Effector memory CD8-positive, alpha-beta T cell (primary cell): ENCODE data around the gene PRDM11.

Source experiments
- ATAC-seq: fragments of 150-1000 bp; cut with Tn5 transposase; replicated peaks from 2 replicates; pipeline ENCODE4 v1.10.0; 2021; ENCODE audit warnings: mild to moderate bottlenecking, moderate library complexity
- DNase-seq, 3 experiments: peaks; one replicate each; pipeline ENCODE4 v3.0.0; 2021
- H3K27ac Mint-ChIP-seq, 2 donors: one replicate each; pipeline ENCODE4 v1.8.0; 2022; ENCODE audit warnings: mild to moderate bottlenecking in 2 of 2, mixed read lengths in 2 of 2, moderate library complexity in 2 of 2
- H3K27me3 Mint-ChIP-seq, 2 donors: one replicate each; pipeline ENCODE4 v1.8.0; 2022; ENCODE audit warnings: mixed read lengths in 2 of 2
- H3K36me3 Mint-ChIP-seq: one replicate; pipeline ENCODE4 v1.8.0; 2022; ENCODE audit warnings: mild to moderate bottlenecking, moderate library complexity, mixed read lengths; ENCODE audit not compliant: insufficient read depth
- H3K4me1 Mint-ChIP-seq, 2 donors: one replicate each; pipeline ENCODE4 v1.8.0; 2022; ENCODE audit warnings: low read depth in 2 of 2, mixed read lengths in 2 of 2
- H3K4me3 Mint-ChIP-seq, 2 donors: one replicate each; pipeline ENCODE4 v1.8.0; 2022; ENCODE audit warnings: mild to moderate bottlenecking in 2 of 2, mixed read lengths in 2 of 2, moderate library complexity in 2 of 2
- H3K9me3 Mint-ChIP-seq, 2 donors: one replicate each; pipeline ENCODE4 v1.8.0; 2022; ENCODE audit warnings: mixed read lengths in 2 of 2

Gene PRDM11

GRCh38 chr11:45145379-45146071, 914 bp upstream of the PRDM11 start:
- H3K27ac Mint-ChIP-seq, result peak overlapping the region; percentile 93 to 97
- no peaks in the 10 kb centered on the region for H3K9me3 Mint-ChIP-seq
- ATAC-seq, result no peak
- H3K4me3 Mint-ChIP-seq, result peak overlapping the region; percentile 92 to 96
- H3K4me1 Mint-ChIP-seq, result peaks cover 25 to 27% of the 10 kb centered on the region in 2 donors
- peaks cover 9% of the 10 kb centered on the region for H3K36me3 Mint-ChIP-seq
- DNase-seq, result no peak
- H3K27me3 Mint-ChIP-seq, result no peaks in the 10 kb centered on the region

- no peaks in the 10 kb centered on the region for H3K27me3 Mint-ChIP-seq
- DNase-seq (peak; percentile 88 to 89 (median 88)), ATAC-seq (peak; percentile 96)
- H3K4me3 Mint-ChIP-seq, result peak overlapping the region; percentile 92 to 96
- H3K27ac Mint-ChIP-seq, result peak overlapping the region; percentile 81 to 93
- H3K9me3 Mint-ChIP-seq, result no peaks in the 10 kb centered on the region
- peaks cover 12% of the 10 kb centered on the region for H3K36me3 Mint-ChIP-seq
- peaks cover 34 to 36% of the 10 kb centered on the region in 2 donors for H3K4me1 Mint-ChIP-seq
Observed at GRCh38 chr11:45147017-45147728, 734 bp downstream of the PRDM11 start.

GRCh38 chr11:45147891-45148675, 1.6 kb downstream of the PRDM11 start:
- ATAC-seq (no peak), DNase-seq (no peak)
- peaks cover 38 to 45% of the 10 kb centered on the region in 2 donors for H3K4me1 Mint-ChIP-seq
- peak overlapping the region; percentile 92 to 96 for H3K4me3 Mint-ChIP-seq
- peaks cover 13% of the 10 kb centered on the region for H3K36me3 Mint-ChIP-seq
- peak overlapping the region; percentile 81 to 93 for H3K27ac Mint-ChIP-seq
- no peaks in the 10 kb centered on the region for H3K9me3 Mint-ChIP-seq
- H3K27me3 Mint-ChIP-seq, result no peaks in the 10 kb centered on the region

GRCh38 chr11:45149483-45150056, 3.1 kb downstream of the PRDM11 start:
- H3K27ac Mint-ChIP-seq, result no peak overlapping the region
- peaks cover 38 to 49% of the 10 kb centered on the region in 2 donors for H3K4me1 Mint-ChIP-seq
- DNase-seq, result no peak
- no peaks in the 10 kb centered on the region for H3K27me3 Mint-ChIP-seq
- no peaks in the 10 kb centered on the region for H3K9me3 Mint-ChIP-seq
- H3K36me3 Mint-ChIP-seq, result peaks cover 13% of the 10 kb centered on the region
- no peak for ATAC-seq
- H3K4me3 Mint-ChIP-seq, result no peak overlapping the region

GRCh38 chr11:45150301-45150700, 3.9 kb downstream of the PRDM11 start:
- Mint-ChIP-seq H3K27ac (no peak overlapping the region), H3K4me1 (peaks cover 40 to 51% of the 10 kb centered on the region in 2 donors), H3K36me3 (peaks cover 13% of the 10 kb centered on the region), H3K9me3 (no peaks in the 10 kb centered on the region), H3K4me3 (no peak overlapping the region), H3K27me3 (no peaks in the 10 kb centered on the region)
- DNase-seq, result no peak
- no peak for ATAC-seq

- ATAC-seq, result no peak
- no peaks in the 10 kb centered on the region for H3K9me3 Mint-ChIP-seq
- no peak overlapping the region for H3K27ac Mint-ChIP-seq
- no peak overlapping the region for H3K4me3 Mint-ChIP-seq
- no peaks in the 10 kb centered on the region for H3K27me3 Mint-ChIP-seq
- DNase-seq, result no peak
- peaks cover 36 to 51% of the 10 kb centered on the region in 2 donors for H3K4me1 Mint-ChIP-seq
- H3K36me3 Mint-ChIP-seq, result peaks cover 11% of the 10 kb centered on the region
Observed at GRCh38 chr11:45150943-45151342, 4.5 kb downstream of the PRDM11 start.

GRCh38 chr11:45151362-45151982, 5.0 kb downstream of the PRDM11 start:
- no peaks in the 10 kb centered on the region for H3K9me3 Mint-ChIP-seq
- H3K27me3 Mint-ChIP-seq, result no peaks in the 10 kb centered on the region
- H3K27ac Mint-ChIP-seq, result peak overlapping the region; percentile 19 to 21
- no peak for DNase-seq
- H3K4me1 Mint-ChIP-seq, result peaks cover 37 to 50% of the 10 kb centered on the region in 2 donors
- H3K36me3 Mint-ChIP-seq, result peaks cover 6% of the 10 kb centered on the region
- no peak overlapping the region for H3K4me3 Mint-ChIP-seq
- ATAC-seq, result no peak

GRCh38 chr11:45152740-45153595, 6.5 kb downstream of the PRDM11 start:
- Mint-ChIP-seq H3K9me3 (no peaks in the 10 kb centered on the region), H3K27me3 (no peaks in the 10 kb centered on the region), H3K4me1 (peaks cover 41 to 52% of the 10 kb centered on the region in 2 donors), H3K27ac (no peak overlapping the region), H3K4me3 (no peak overlapping the region), H3K36me3 (peaks cover 7% of the 10 kb centered on the region)
- DNase-seq (no peak), ATAC-seq (no peak)

- peaks cover 15% of the 10 kb centered on the region for H3K36me3 Mint-ChIP-seq
- ATAC-seq (no peak), DNase-seq (no peak)
- peaks cover 37 to 46% of the 10 kb centered on the region in 2 donors for H3K4me1 Mint-ChIP-seq
- H3K9me3 Mint-ChIP-seq, result no peaks in the 10 kb centered on the region
- H3K27me3 Mint-ChIP-seq, result no peaks in the 10 kb centered on the region
- H3K27ac Mint-ChIP-seq, result peak overlapping the region; percentile 2 to 73
- H3K4me3 Mint-ChIP-seq, result no peak overlapping the region
Observed at GRCh38 chr11:45154276-45154675, 7.8 kb downstream of the PRDM11 start.

- H3K4me3 Mint-ChIP-seq, result no peak overlapping the region
- no peaks in the 10 kb centered on the region for H3K27me3 Mint-ChIP-seq
- ATAC-seq, result no peak
- H3K36me3 Mint-ChIP-seq, result peaks cover 16% of the 10 kb centered on the region
- peaks cover 37 to 45% of the 10 kb centered on the region in 2 donors for H3K4me1 Mint-ChIP-seq
- no peak overlapping the region for H3K27ac Mint-ChIP-seq
- no peak for DNase-seq
- no peaks in the 10 kb centered on the region for H3K9me3 Mint-ChIP-seq
Observed at GRCh38 chr11:45155058-45155551, 8.7 kb downstream of the PRDM11 start.

- no peaks in the 10 kb centered on the region for H3K27me3 Mint-ChIP-seq
- ATAC-seq, result no peak
- H3K27ac Mint-ChIP-seq, result peak overlapping the region in 1 of 2 donors; percentile 56
- H3K9me3 Mint-ChIP-seq, result no peaks in the 10 kb centered on the region
- no peak for DNase-seq
- peaks cover 16% of the 10 kb centered on the region for H3K36me3 Mint-ChIP-seq
- no peak overlapping the region for H3K4me3 Mint-ChIP-seq
- peaks cover 32 to 42% of the 10 kb centered on the region in 2 donors for H3K4me1 Mint-ChIP-seq
Observed at GRCh38 chr11:45155627-45156180, 9.3 kb downstream of the PRDM11 start.

GRCh38 chr11:45156201-45156600, 9.8 kb downstream of the PRDM11 start:
- no peak for DNase-seq
- H3K4me1 Mint-ChIP-seq, result peaks cover 30 to 38% of the 10 kb centered on the region in 2 donors
- no peaks in the 10 kb centered on the region for H3K27me3 Mint-ChIP-seq
- H3K27ac Mint-ChIP-seq, result peak overlapping the region; percentile 53 to 56
- H3K36me3 Mint-ChIP-seq, result peaks cover 16% of the 10 kb centered on the region
- H3K9me3 Mint-ChIP-seq, result no peaks in the 10 kb centered on the region
- ATAC-seq, result no peak
- H3K4me3 Mint-ChIP-seq, result no peak overlapping the region
